Keratinocyte (primary cell): ENCODE measurements around the gene ULBP3. TPM values are rescaled to one million over a fixed set of nuclear protein-coding genes. Genes with fewer than 3 reads are reported as not detected.

ENCODE experiments used
- DNase-seq: peaks from one replicate; pipeline ENCODE4 v3.0.0-alpha.2; 2011; ENCODE audit warnings: low read depth, missing footprints, low spot score
- FAIRE-seq: peaks from 2 replicates; lab custom pipeline; 2011; peaks lifted over from hg19 to GRCh38; lab: Jason Lieb, UNC
- H2AFZ ChIP-seq: 2 replicates; pipeline ENCODE4 v1.6.0; 2012; ENCODE audit warnings: low read length, control low read depth, inconsistent platforms; ENCODE audit not compliant: control insufficient read depth
- H3K27ac ChIP-seq: 2 replicates; pipeline ENCODE4 v1.5.1; 2011; ENCODE audit warnings: low read length; ENCODE audit not compliant: control insufficient read depth, insufficient read depth
- H3K27me3 ChIP-seq: 3 replicates; pipeline ENCODE4 v1.6.0; 2011; ENCODE audit warnings: low read length; ENCODE audit not compliant: control insufficient read depth, insufficient read depth; ENCODE audit errors: extremely low read depth
- H3K36me3 ChIP-seq, 2 experiments: 2 replicates in 1 of 2; 3 replicates in 1 of 2; pipeline ENCODE4 v1.5.1; 2011; ENCODE audit warnings: low read length in 2 of 2, mild to moderate bottlenecking in 1 of 2; ENCODE audit not compliant: control insufficient read depth in 2 of 2, insufficient read depth in 2 of 2; ENCODE audit errors: extremely low read depth in 1 of 2
- H3K4me1 ChIP-seq: 3 replicates; pipeline ENCODE4 v1.5.1; 2011; ENCODE audit warnings: low read length; ENCODE audit not compliant: control insufficient read depth, insufficient read depth; ENCODE audit errors: extremely low read depth
- H3K4me2 ChIP-seq: 3 replicates; pipeline ENCODE4 v1.6.0; 2011; ENCODE audit warnings: low read depth, low read length; ENCODE audit not compliant: control insufficient read depth, insufficient read depth; ENCODE audit errors: extremely low read depth
- H3K4me3 ChIP-seq, 3 experiments: fragments of 200-600 bp in 1 of 3; sonication (generic) in 1 of 3; 2 replicates in 2 of 3; 3 replicates in 1 of 3; pipeline ENCODE4 v1.5.1; 2011 to 2016; ENCODE audit warnings: low read length in 3 of 3, mild to moderate bottlenecking in 3 of 3, control low read depth in 2 of 3, inconsistent platforms in 1 of 3, low read depth in 1 of 3, mixed read lengths in 1 of 3, mixed run types in 1 of 3, moderate library complexity in 1 of 3; ENCODE audit not compliant: control insufficient read depth in 2 of 3, insufficient read depth in 2 of 3; ENCODE audit errors: extremely low read depth in 1 of 3
- H3K79me2 ChIP-seq: 2 replicates; pipeline ENCODE4 v1.6.0; 2012; ENCODE audit warnings: low read length; ENCODE audit not compliant: control insufficient read depth, insufficient read depth
- H3K9ac ChIP-seq: 3 replicates; pipeline ENCODE4 v1.6.0; 2011; ENCODE audit warnings: low read length; ENCODE audit not compliant: control insufficient read depth, insufficient read depth; ENCODE audit errors: extremely low read depth
- H3K9me1 ChIP-seq: 3 replicates; pipeline ENCODE4 v1.6.0; 2011; ENCODE audit warnings: low read length; ENCODE audit not compliant: control insufficient read depth, insufficient read depth; ENCODE audit errors: extremely low read depth
- H3K9me3 ChIP-seq: 2 replicates; pipeline ENCODE4 v1.5.1; 2012; ENCODE audit warnings: low read depth, low read length; ENCODE audit not compliant: control insufficient read depth
- H4K20me1 ChIP-seq: 3 replicates; pipeline ENCODE4 v1.6.0; 2011; ENCODE audit warnings: low read length; ENCODE audit not compliant: control insufficient read depth, insufficient read depth; ENCODE audit errors: extremely low read depth
- CTCF ChIP-seq, 3 experiments: IDR thresholded peaks in 1 of 3; conservative IDR thresholded peaks in 1 of 3; optimal IDR thresholded peaks in 1 of 3; 2 replicates in 2 of 3; 3 replicates in 1 of 3; pipeline versions ENCODE3 to v1.5.1; 2011; ENCODE audit warnings: low read length in 3 of 3, mild to moderate bottlenecking in 3 of 3, moderate library complexity in 2 of 3, control low read depth in 1 of 3, inconsistent platforms in 1 of 3; ENCODE audit not compliant: insufficient read depth in 2 of 3; ENCODE audit errors: extremely low read depth in 1 of 3
- EZH2 ChIP-seq: IDR thresholded peaks from one replicate; pipeline ENCODE4 v1.6.1; 2012; ENCODE audit warnings: inconsistent platforms, mild to moderate bottlenecking, low read length, moderate library complexity
- dilution Hi-C: fragments of 300-500 bp; cut with MboI; formaldehyde crosslinking; loops from one replicate; pipeline ENCODE4 v1.7.0; 2020; ENCODE audit warnings: low sequenced_read_pairs; ENCODE audit not compliant: extremely low pct_ligation_motif_present
- polyA plus RNA-seq, 5 experiments: library from polyadenylated mRNA; depleted of rRNA in 3 of 5; stranded (reverse) in 3 of 5; stranded (forward) in 1 of 5; unstranded in 1 of 5; fragments of >200 nt; gene quantifications; 1 replicate in 1 of 5; 2 replicates in 3 of 5; 3 replicates in 1 of 5; pipeline versions ENCODE4 v1.2.1 to v1.2.3, GENCODE V29; 2011 to 2012; ENCODE audit warnings: missing spikeins in 2 of 5, low read depth in 1 of 5, low replicate concordance in 1 of 5

The ULBP3 gene
- polyA plus RNA-seq, 1 donor (not counting 4 experiments of a cell fraction or from before 2014, with no cell fraction given): 7.4 TPM

GRCh38 chr6:150098155-150098554 lies 29.2 kb upstream of the ULBP3 start:
- Histone ChIP-seq H2AFZ (no peak overlapping the region), H3K9me1 (no peaks in the 10 kb centered on the region), H3K27me3 (no peaks in the 10 kb centered on the region), H3K4me2 (no peak overlapping the region), H3K9ac (no peak overlapping the region), H3K4me1 (no peaks in the 10 kb centered on the region), H3K9me3 (no peaks in the 10 kb centered on the region), H4K20me1 (no peaks in the 10 kb centered on the region), H3K79me2 (no peaks in the 10 kb centered on the region), H3K4me3 (no peak overlapping the region), H3K36me3 (no peaks in the 10 kb centered on the region), H3K27ac (no peak overlapping the region)
- no peak for TF ChIP-seq EZH2
- no peak for TF ChIP-seq CTCF (optimal IDR thresholded peaks at IDR 0.05 in 1 of 3, IDR thresholded peaks at IDR 0.05 in 1 of 3, conservative IDR thresholded peaks at IDR 0.05 in 1 of 3; ENCODE audit: extremely low read depth in 1 of 3, insufficient read depth in 2 of 3, low read length in 3 of 3)
- dilution Hi-C loops: no loop called here
- no peak for FAIRE-seq
- no peak for DNase-seq

DNA sequence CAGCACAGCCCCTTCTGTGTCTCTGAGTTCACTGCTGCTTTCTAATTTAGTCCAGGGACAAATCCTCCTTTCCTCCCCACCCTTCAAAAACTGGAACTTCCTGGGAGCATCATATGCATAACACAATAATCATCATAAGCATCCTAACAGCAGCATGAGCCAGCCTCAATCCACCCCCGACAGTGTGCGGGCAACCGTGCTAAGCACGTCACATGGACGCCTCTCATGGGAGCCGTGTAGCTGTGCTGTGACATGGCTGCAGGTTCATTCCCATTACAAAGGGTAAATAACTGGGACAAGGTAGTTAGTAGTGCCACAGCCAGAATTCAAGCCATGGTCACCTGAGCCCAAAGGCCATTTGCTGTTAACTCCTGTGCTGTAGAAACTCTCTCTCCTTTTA lies 24.5 kb upstream of the ULBP3 start:
- no peak for TF ChIP-seq CTCF (optimal IDR thresholded peaks at IDR 0.05 in 1 of 3, IDR thresholded peaks at IDR 0.05 in 1 of 3, conservative IDR thresholded peaks at IDR 0.05 in 1 of 3; ENCODE audit: extremely low read depth in 1 of 3, insufficient read depth in 2 of 3, low read length in 3 of 3)
- no peak for TF ChIP-seq EZH2
- no peaks in the 10 kb centered on the region for H3K79me2 ChIP-seq
- no peak for DNase-seq
- H3K9me1 ChIP-seq: no peaks in the 10 kb centered on the region
- H3K36me3 ChIP-seq: no peaks in the 10 kb centered on the region
- FAIRE-seq: no peak
- H3K9me3 ChIP-seq: no peaks in the 10 kb centered on the region
- no peak overlapping the region for H2AFZ ChIP-seq
- peaks cover 2% of the 10 kb centered on the region for H3K4me1 ChIP-seq
- H3K27ac ChIP-seq: no peak overlapping the region
- no peaks in the 10 kb centered on the region for H4K20me1 ChIP-seq
- H3K9ac ChIP-seq: no peak overlapping the region
- no peak overlapping the region for H3K4me2 ChIP-seq
- dilution Hi-C loops: no loop called here
- no peaks in the 10 kb centered on the region for H3K27me3 ChIP-seq
- H3K4me3 ChIP-seq: no peak overlapping the region
